ENCODE results near the gene BABAM2.
A peak's percentile ranks its signal among the peaks of the same experiment; 100 is the strongest.
"Not testable (repeated sequence)": the region's sequence is repeated elsewhere in the genome, so short reads cannot be mapped to it uniquely, and the experiment has no call there.

Gene BABAM2

DNA sequence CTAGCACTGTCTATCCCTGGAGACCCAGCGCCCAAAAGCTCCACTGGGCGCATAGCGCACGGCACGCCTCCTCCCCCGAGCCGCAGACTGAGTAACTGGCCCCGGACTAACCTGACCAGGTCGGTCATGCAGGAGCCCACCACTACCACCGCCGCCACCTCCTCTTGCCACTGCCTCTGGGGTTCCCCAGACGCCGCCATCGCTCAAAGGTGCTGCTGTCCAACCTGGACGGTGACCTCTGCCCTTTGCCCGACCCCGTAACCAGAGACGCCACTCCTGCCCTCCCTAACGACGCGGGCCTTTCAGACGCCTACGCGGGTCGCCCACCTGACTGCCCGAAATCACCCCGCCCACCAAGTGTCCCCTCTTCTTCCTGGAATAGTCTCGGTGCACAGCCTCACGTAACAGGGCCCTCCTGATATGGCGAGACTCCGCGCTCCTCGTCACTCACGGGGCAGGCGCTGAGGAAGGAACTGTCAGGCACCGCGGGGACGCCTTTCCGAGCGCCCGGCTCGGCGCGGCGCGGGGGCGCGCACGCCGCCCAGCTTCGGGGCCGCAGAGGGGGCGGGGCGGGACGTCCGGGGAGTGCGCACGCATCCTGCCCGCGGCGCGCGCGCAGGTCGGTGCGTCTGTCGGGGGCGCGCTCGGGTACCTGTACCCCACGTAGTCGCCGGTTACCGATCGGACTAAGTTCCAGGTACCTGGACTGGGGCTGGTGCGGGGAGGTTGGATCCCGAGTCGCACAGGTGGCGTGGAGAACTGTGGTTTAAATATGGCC lies at the start of gene BABAM2, which contains the start of gene RBKS:
BABAM2 (plus strand) TSS at position 584 of the 778 bp plus-strand sequence. CDS start 3,828 bp downstream, outside the sequence.
RBKS (minus strand) TSS at position 242 of the 778 bp plus-strand sequence; CDS start at position 200, 42 bp downstream.
- DNase-seq = peak; percentile 69 to 92 (median 83)

DNA sequence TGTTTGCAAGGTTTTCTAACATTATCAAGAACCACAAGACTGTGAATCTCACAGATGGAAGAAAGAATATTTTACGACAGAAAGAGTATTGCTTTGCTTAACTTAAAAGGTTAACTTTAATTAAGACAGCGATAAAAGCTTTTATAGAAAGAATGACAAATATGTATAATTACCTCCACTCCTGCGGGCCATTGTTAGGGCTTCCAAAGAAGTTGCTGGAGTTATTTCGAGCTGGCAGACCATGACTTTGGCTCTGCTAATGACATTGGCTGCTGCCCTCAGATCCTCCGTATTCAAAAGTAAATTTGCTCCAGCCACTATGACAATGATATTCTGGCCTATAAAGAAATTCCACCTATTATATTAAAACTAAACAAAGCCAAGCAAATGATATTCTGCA lies 47.6 kb upstream of the BABAM2 start:
- DNase-seq = no peak

DNA sequence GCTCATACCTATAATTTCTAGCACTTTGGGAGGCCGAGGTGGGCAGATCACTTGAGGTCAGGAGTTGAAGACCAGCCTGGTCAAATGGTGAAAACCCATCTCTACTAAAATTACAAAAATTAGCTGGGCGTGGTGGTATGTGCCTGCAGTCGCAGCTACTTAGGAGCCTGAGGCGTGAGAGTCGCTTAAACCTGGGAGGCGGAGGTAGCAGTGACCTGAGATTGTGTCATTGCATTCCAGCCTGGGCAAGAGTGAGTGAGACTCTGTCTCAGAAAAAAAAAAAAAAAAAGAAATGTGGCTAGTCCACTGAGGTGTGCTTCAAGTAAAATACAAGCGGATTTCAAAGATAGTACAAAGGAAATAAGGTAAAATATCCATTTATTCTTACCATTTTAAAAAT lies 46.5 kb upstream of the BABAM2 start:
- DNase-seq = no peak

DNA sequence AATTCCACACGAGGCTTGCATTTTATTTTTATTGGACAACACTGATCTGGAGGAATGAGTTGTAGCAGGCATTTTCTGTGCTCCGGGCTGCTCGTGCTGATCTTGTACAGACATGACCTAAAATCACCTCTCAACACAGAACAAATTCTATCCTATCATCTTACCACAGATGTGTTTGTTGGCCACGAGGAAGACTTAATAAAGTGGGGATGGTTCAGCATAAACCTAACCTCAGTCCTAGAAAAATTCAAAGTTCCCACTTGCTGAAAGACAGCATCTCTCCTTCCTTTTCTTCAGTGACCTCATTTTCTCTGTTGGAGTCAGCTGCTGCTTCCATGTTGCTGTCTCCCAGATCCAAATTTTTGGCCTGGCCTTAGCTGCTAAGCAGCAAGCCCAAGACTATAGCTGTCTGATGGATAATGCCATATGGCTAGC lies 45.7 kb upstream of the BABAM2 start:
- DNase-seq = no peak

DNA sequence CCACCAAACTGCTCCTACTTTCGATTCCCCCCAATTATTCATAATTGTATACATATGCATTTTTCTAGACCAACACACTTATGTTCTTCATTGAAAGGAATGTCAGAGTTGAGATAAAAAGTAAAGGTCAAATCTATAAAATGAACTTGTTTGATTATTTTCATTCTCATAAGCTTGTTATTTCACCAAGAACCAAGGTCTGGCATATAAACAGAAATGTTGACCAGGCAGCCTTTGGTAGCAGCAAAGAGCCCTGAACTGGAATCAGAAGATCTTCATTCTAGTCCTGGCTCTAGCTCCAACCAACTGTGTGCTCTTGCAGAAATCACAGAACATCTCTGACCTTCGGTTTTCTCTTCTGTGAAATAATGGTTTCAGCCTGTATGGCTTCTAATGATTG lies 43.2 kb upstream of the BABAM2 start:
- DNase-seq = no peak

DNA sequence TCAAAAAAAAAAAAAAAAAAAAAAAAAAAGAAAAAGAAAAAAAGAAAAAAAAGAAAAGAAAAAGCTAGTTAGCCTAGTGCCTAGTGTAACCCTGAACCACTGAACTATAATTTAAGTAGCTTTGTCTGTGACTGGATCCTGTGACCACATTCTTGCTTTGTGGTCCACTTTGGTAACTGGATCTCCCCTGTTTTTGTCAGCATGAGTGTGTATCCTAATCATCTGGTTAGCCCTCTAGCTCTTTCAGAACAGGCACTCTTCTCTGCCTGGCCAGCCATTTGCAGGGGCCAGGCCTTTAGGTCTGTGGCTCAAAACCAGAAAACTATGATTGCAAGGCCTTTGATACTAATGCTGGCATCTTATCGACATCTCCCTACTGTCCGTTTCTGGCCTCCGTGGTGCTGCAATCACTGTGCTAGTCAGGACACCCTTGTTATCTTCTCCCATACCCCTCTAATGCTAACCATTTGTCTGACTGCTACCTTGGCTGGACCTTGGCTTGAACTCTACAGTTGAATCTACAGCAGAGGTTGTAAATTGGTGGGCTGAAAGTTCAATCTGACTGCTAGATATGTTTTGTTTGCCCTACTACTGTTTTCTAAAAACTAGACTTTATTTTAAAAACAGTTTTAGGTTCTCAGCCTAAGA lies 40.8 kb upstream of the BABAM2 start:
- DNase-seq = no peak

DNA sequence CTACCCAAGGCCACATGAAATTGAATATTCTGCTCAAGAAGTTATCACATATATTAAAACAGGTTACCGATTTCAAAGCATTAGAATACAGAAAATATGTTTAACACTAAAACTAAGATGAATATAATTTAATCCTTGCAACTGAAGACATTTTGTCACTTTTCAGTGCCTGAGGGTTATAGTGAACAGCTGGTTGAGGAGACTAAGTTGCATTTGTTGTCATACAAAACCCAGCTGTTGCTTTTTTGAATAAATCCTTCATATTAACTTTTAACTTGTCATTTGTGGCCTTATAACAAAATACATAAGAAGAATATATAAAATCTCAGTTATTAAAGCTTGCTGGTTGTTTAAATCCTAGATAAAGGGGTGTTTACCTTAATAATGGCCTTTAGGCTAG lies 37.8 kb upstream of the BABAM2 start:
- no peak for DNase-seq

DNA sequence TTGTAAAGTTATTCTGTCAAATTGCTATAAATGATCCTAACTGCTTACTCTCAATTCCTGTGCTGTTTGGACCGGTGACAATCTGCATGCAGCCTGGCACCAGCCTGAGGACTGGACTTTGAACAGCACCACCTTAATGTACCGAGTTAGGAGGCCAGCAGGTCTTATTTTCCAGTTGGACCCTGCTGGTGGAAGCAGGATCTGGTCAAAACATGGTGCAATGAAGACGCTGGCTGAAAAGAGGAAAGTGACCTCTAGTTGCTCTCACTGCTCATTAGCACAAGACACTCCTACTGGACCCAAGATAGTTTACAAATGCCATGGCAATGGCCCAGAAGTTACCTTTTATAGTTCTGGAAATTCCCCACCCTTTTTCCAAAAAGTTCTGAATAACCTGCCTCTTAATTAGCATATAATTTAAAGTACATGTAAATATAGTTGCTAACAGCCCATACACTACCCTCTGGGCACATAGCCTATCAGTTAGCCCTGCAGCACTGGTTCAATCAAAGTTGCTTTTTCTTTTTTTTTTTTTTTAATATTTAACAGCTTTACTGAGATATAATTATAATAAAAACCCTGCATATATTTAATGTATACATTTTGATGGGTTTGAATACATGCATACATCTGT lies 36.2 kb upstream of the BABAM2 start:
- no peak for DNase-seq

DNA sequence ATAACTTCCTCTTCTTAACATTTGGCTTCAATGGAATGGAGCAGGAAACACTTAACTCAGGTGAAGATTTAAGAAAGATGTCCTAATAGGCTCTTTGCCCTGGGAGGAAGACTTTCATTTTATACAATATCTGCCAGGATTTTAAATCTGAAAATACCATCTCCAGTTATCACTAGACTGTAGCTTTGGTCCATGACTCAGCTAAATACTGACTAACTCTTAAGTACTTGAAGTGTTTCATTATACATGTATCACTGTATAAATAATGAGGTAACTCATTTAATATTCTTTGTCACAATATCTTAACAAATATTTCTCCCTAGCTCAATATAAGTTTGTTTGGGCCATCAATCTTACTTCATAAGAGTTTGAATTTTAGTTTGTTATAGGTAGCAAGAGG lies 35.1 kb upstream of the BABAM2 start:
- no peak for DNase-seq

DNA sequence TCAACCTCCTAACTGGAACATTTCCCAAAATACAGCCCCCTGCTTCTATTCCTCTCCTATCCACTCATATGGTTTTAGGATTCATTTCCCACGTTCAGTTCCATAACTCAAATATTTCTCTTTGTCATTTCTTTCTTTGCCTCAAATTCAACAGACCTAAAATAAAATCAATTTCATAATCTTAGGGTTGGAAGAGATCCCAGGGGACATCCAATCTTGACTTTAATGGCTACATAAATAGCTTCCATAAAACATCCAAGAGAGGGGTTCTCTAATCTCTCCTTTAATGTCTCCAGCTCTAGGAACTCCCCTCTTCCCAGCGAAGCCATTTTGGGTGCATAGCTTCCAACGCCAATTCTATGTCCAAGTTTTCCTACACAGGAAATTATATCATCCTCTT lies 34.1 kb upstream of the BABAM2 start:
- DNase-seq = no peak

DNA sequence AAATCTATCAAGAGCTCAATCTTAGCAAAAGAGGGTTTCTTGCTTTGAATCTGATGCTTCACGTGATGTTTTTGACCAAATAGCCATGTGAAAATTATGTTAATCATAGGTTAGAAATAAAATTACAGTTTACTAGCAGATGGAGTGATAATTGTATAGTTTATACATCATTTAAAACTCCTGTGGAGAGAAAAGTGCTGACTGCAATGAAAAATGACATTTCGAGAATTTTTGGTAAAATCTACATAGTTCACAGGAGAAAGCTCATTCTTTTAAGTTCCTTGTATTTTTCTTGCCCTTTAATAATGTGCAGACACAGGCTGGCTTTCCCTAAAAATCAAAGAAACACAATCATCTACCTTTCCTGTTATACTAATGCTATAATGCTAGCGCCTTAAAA lies 33.6 kb upstream of the BABAM2 start:
- no peak for DNase-seq

DNA sequence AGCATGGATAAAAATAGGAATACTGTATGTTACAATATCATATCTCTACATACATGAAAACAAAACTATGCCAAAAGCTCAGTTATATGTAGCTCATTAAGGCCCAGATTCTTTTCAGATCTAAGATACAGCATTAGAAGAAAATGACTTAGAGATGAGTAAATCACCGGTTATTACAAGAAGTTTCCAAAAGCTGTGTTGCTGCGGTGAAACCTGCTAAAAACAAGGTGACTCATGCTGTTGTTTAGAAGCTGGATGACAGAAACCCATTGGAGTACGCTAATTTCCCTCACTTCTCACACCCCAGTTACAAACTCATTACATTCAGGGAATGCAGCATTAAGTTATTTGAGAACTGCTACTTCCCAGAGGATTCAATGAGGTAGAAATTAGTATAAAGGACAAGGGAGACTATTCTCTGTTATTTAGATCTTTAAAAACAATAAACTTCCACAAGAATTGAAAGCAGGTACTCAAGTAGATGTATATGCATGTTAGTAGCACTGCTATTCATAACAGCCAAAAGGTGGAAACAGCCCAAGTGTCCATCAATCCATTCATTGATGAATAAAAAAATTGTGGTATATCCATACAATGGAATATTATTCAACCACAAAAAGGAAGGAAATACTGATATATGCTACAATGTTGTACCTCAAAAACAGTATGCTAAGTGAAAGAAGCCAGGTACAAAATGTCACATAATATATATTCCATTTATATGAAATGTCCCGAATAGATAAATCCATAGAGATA lies 32.9 kb upstream of the BABAM2 start:
- no peak for DNase-seq

DNA sequence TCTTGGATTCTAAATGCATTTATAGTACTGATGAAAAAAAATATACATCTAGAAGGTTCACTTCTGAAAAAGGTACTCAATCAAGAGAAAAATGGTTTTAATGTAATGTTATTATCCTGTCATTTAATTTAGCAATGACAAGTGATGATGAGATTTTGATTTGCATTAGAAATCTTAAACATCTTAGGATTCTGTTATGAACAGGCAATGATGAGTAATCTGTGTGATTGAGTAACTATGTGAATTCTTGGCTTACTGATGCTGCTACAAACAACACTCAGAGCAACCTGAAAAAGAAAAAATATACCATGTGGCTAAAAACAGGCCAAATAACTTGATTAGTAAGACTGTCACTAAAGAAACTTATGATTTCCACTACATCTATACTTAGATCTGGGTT lies 30.4 kb upstream of the BABAM2 start:
- no peak for DNase-seq

DNA sequence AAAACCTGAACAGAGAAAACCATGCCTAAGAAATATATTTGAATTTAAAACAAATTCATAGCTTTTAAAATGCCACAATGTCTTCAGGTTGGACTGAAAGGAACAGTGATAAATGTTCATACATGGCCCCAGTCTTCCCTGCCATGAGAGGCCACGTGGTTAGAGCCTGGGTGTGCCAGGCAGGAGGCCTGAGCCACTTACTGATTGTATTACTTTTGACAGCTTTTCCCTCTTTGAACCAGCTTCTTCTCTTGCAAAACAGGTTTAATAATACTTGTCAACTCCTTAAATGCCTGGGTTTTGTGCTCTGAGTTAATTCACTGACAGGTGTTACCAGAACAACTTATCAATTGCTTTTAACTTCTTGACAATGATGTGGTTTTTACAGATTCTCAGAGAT lies 27.4 kb upstream of the BABAM2 start:
- no peak for DNase-seq

DNA sequence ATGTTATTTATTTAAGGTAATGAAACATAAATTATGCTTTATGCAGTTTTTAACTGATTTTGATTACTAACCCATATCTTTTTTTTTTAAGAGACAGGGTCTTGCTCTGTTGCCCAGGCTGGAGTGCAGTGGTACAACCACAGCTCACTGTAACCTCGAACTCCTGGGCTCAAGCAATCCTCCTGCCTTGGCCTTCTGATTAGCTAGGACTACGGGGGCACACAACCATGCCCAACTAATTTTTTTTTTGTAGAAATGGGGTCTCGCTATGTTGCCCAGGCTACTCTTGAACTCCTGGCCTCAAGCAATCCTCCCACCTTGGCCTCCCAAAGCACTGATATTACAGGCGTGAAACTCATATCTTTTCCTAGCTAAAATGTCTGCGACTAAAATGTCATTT lies 26.6 kb upstream of the BABAM2 start:
- DNase-seq = not testable (repeated sequence)

DNA sequence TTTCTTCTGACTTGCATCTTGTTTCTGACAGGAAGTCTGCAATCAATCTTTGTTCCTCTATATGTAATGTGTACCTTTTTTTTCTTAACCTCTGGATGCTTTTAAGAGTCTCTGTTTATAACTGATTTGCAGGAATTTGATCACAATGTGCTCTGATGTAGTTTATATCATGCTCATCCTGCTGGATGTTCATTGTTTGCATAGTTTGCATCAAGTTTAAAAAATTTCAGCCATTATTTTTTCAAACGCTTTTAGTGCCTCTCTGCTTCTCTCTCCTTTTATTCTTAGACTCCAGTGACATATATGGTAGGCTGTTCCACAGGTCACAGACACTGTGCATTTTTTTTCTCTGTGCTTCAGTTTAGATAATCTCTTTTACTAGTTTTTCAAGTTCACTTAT lies 24.3 kb upstream of the BABAM2 start:
- no peak for DNase-seq

DNA sequence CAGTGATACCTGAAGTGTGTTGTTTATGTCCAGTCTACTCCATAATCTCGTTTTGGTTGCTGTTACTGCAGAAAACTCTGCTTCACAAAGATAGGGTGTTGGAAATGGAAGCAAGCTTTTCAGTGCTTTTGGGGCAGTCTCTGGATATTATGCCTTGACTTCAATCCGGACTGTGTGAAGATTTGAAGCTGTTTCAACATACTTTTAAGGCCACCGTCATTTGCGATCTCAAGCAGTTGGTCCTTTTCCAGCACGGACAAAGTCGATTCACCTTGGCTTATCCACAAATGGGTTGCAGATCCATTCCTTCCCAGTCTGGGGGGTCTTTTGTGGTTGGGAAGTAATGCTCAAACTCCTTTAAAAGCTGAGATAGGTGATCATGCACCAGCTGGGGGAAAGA lies 20.8 kb upstream of the BABAM2 start:
- no peak for DNase-seq

DNA sequence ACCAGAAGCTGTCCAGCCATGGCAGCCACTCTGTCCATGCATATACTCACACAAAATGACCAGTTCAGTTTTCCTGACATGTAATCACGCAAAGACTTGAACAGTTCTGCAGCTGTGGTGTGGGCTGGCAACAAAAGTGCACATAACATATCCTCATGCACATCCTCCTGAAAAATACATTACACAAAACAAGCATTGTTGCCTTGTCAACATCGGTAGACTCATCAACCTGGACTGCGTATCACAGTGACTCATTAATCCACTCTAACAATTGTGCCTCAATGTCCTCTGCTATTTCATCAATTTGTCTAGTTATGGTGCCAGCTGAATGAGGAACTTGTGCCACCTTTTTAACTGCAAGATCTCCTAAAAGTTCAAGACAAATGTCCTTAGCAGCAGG lies 19.8 kb upstream of the BABAM2 start:
- DNase-seq = no peak

DNA sequence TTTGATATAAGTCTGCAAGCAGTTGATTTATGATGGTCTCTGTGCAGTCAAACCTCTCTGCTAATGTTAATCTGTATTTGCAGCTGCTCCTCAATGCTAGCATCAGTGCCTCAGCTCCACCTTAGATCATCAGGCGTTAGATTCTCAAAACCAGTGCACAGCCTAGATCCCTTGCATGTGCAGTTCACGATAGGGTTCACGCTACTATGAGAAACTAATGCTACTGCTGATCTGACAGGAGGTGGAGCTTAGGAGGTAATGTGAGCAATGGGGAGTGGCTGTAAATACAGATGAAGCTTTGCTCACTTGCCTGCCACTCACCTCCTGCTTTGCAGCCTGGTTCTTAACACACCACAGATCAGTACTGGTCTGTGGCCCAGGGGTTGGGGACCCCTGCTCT lies 18.7 kb upstream of the BABAM2 start:
- DNase-seq = no peak

DNA sequence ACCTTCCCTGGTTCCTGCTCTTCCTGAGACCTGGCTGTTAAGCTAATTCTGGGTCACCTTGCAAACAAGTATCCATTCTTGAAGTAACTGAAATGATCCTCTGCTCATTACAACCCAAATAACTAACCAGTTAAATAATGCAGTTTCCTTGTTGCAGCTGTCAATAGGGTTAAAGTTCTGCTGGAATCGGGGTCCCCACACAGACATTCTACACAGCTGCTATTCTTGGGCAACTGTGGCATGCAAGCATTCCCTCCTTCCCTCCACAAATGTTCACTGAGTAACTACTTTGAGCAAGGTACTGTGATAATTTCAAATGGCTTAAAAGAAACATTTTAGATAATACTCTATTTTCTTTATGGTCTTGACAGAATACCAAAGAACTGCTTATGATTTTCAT lies 17.4 kb upstream of the BABAM2 start:
- no peak for DNase-seq

DNA sequence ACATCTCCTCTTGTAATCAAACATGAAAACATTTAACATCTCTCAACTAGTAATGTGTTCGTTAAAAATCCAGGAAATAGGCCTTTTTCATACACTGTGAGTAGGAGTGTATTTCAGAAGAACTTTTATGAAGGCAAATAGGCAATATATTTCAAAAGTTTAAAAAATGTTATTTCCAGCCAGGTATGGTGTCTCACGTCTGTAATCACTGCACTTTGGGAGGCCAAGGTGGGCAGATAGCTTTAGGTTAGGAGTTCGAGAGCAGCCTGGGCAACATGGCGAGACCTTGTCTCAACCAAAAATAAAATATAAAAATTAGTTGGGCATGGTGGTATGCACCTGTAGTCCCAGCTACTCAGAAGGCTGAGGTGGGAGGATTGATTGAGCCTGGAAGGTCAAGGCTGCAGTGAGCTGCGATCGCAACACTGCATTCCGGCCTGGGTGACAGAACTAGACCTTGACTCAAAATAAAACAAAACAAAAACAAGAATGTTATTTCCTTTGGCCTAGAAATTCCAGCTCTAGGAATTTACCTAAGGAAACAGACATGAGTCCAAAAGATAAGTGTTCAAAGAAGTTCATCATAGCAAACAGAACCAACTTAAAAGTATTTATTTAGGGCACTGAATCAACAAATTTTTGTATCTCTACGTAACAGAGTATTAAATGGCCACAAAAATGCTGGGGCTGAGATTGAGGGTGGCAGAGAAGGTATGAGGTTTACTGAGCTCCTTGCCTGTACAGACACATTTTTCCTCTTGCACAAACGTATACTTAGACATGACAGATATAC lies 15.2 kb upstream of the BABAM2 start:
- DNase-seq = no peak

DNA sequence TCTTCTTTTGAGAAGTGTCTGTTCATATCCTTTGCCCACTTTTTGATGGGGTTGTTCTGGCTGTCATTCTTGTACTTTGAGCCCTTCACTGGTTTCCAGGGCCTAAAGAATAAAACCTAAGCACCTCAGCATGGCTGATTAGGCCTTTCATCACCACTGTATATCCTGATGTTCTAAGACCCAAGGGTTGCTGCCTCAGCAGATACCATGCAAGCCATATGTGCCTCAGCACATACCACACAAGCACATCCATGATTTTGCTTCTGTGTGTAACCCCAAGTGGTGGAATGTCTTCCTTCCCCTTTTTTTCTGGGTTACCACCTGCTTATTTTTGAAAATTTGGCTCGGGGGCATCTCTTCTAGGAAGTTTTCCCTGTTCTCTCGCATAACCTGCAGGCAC lies 11.7 kb upstream of the BABAM2 start:
- no peak for DNase-seq

Measured in activated naive CD4-positive, alpha-beta T cell (primary cell).